ENCODE data around the gene TUBB8B. TPM values are rescaled to one million over a fixed set of nuclear protein-coding genes. Genes with fewer than 3 reads are reported as not detected.
"Not testable (repeated sequence)": the region's sequence is repeated elsewhere in the genome, so short reads cannot be mapped to it uniquely, and the experiment has no call there.

Gene TUBB8B
- total RNA-seq, 2 experiments from 2014 or later: not detected

- ATAC-seq; CTCF ChIA-PET; H3K4me3 Mint-ChIP-seq; intact Hi-C loops (cut with DNase I, micrococcal nuclease); H3K27me3 Mint-ChIP-seq; H3K4me1 Mint-ChIP-seq; H3K36me3 Mint-ChIP-seq (ENCODE audit: low read depth); DNase-seq; POLR2A ChIA-PET; H3K9me3 Mint-ChIP-seq (ENCODE audit: low read depth); H3K27ac Mint-ChIP-seq: not testable (repeated sequence)
Measured at GRCh38 chr18:80881-81280, 31.5 kb upstream of the TUBB8B start.

- POLR2A ChIA-PET; H3K27ac Mint-ChIP-seq; H3K36me3 Mint-ChIP-seq (ENCODE audit: low read depth); H3K9me3 Mint-ChIP-seq (ENCODE audit: low read depth); CTCF ChIA-PET; DNase-seq; H3K4me1 Mint-ChIP-seq; intact Hi-C loops (cut with DNase I, micrococcal nuclease); H3K4me3 Mint-ChIP-seq; ATAC-seq; H3K27me3 Mint-ChIP-seq: not testable (repeated sequence)
Measured at GRCh38 chr18:80202-80601, 30.8 kb upstream of the TUBB8B start.

GRCh38 chr18:75525-76160 lies 26.2 kb upstream of the TUBB8B start:
- H3K27me3 Mint-ChIP-seq; CTCF ChIA-PET; H3K4me3 Mint-ChIP-seq; intact Hi-C loops (cut with DNase I, micrococcal nuclease); H3K4me1 Mint-ChIP-seq; ATAC-seq; POLR2A ChIA-PET; DNase-seq; H3K27ac Mint-ChIP-seq; H3K9me3 Mint-ChIP-seq (ENCODE audit: low read depth); H3K36me3 Mint-ChIP-seq (ENCODE audit: low read depth): not testable (repeated sequence)

GRCh38 chr18:73181-73777 lies 23.9 kb upstream of the TUBB8B start:
- H3K9me3 Mint-ChIP-seq (ENCODE audit: low read depth); CTCF ChIA-PET; ATAC-seq; H3K4me1 Mint-ChIP-seq; DNase-seq; H3K27me3 Mint-ChIP-seq; intact Hi-C loops (cut with DNase I, micrococcal nuclease); POLR2A ChIA-PET; H3K36me3 Mint-ChIP-seq (ENCODE audit: low read depth); H3K4me3 Mint-ChIP-seq; H3K27ac Mint-ChIP-seq: not testable (repeated sequence)

GRCh38 chr18:67701-68100 lies 18.3 kb upstream of the TUBB8B start:
- intact Hi-C loops (cut with DNase I, micrococcal nuclease): not testable (repeated sequence)

GRCh38 chr18:64279-64678 lies 14.9 kb upstream of the TUBB8B start:
- H3K27me3 Mint-ChIP-seq: peaks cover 27% of the 10 kb centered on the region
- intact Hi-C loops (cut with DNase I, micrococcal nuclease); DNase-seq; H3K27ac Mint-ChIP-seq; H3K9me3 Mint-ChIP-seq (ENCODE audit: low read depth); H3K4me1 Mint-ChIP-seq; CTCF ChIA-PET; POLR2A ChIA-PET; ATAC-seq; H3K36me3 Mint-ChIP-seq (ENCODE audit: low read depth); H3K4me3 Mint-ChIP-seq: not testable (repeated sequence)

More at GRCh38 chr18:67701-68100, 18.3 kb upstream of the TUBB8B start:
- H3K4me3 Mint-ChIP-seq; H3K27ac Mint-ChIP-seq; CTCF ChIA-PET; DNase-seq; H3K4me1 Mint-ChIP-seq; H3K36me3 Mint-ChIP-seq (ENCODE audit: low read depth); H3K9me3 Mint-ChIP-seq (ENCODE audit: low read depth); POLR2A ChIA-PET: not testable (repeated sequence)
- H3K27me3 Mint-ChIP-seq: peaks cover 22% of the 10 kb centered on the region
- ATAC-seq: peak; percentile 84

- CTCF ChIA-PET; POLR2A ChIA-PET; H3K4me1 Mint-ChIP-seq; H3K9me3 Mint-ChIP-seq (ENCODE audit: low read depth); intact Hi-C loops (cut with DNase I, micrococcal nuclease); H3K4me3 Mint-ChIP-seq; H3K27ac Mint-ChIP-seq; ATAC-seq; H3K36me3 Mint-ChIP-seq (ENCODE audit: low read depth); DNase-seq: not testable (repeated sequence)
- H3K27me3 Mint-ChIP-seq: peaks cover 26% of the 10 kb centered on the region
Measured at GRCh38 chr18:63656-64055, 14.2 kb upstream of the TUBB8B start.

- POLR2A ChIA-PET; intact Hi-C loops (cut with DNase I, micrococcal nuclease); ATAC-seq; H3K4me1 Mint-ChIP-seq; H3K27ac Mint-ChIP-seq; H3K4me3 Mint-ChIP-seq; CTCF ChIA-PET; H3K36me3 Mint-ChIP-seq (ENCODE audit: low read depth); H3K27me3 Mint-ChIP-seq; H3K9me3 Mint-ChIP-seq (ENCODE audit: low read depth); DNase-seq: not testable (repeated sequence)
Measured at GRCh38 chr18:54388-54787, 5.0 kb upstream of the TUBB8B start.

- H3K9me3 Mint-ChIP-seq (ENCODE audit: low read depth); H3K27ac Mint-ChIP-seq; H3K4me3 Mint-ChIP-seq; H3K27me3 Mint-ChIP-seq; ATAC-seq; intact Hi-C loops (cut with DNase I, micrococcal nuclease); H3K4me1 Mint-ChIP-seq; H3K36me3 Mint-ChIP-seq (ENCODE audit: low read depth); DNase-seq; CTCF ChIA-PET; POLR2A ChIA-PET: not testable (repeated sequence)
Measured at GRCh38 chr18:48696-49095, 719 bp downstream of the TUBB8B start.

GRCh38 chr18:13177-13576 lies 36.2 kb downstream of the TUBB8B start:
- CTCF ChIA-PET; H3K4me1 Mint-ChIP-seq; intact Hi-C loops (cut with DNase I, micrococcal nuclease); H3K36me3 Mint-ChIP-seq (ENCODE audit: low read depth); H3K27ac Mint-ChIP-seq; H3K4me3 Mint-ChIP-seq; DNase-seq; H3K9me3 Mint-ChIP-seq (ENCODE audit: low read depth); H3K27me3 Mint-ChIP-seq; POLR2A ChIA-PET; ATAC-seq: not testable (repeated sequence)

- H3K27ac Mint-ChIP-seq; intact Hi-C loops (cut with DNase I, micrococcal nuclease); H3K36me3 Mint-ChIP-seq (ENCODE audit: low read depth); H3K4me1 Mint-ChIP-seq; ATAC-seq; CTCF ChIA-PET; H3K4me3 Mint-ChIP-seq; DNase-seq; POLR2A ChIA-PET; H3K27me3 Mint-ChIP-seq; H3K9me3 Mint-ChIP-seq (ENCODE audit: low read depth): not testable (repeated sequence)
Measured at GRCh38 chr18:12773-13172, 36.6 kb downstream of the TUBB8B start.

- POLR2A ChIA-PET; CTCF ChIA-PET; intact Hi-C loops (cut with DNase I, micrococcal nuclease): not testable (repeated sequence)
Measured at GRCh38 chr18:11383-12274, 37.8 kb downstream of the TUBB8B start.

More at GRCh38 chr18:11383-12274, 37.8 kb downstream of the TUBB8B start:
- H3K27ac Mint-ChIP-seq; ATAC-seq; H3K4me3 Mint-ChIP-seq; H3K4me1 Mint-ChIP-seq; H3K27me3 Mint-ChIP-seq; DNase-seq; H3K36me3 Mint-ChIP-seq (ENCODE audit: low read depth); H3K9me3 Mint-ChIP-seq (ENCODE audit: low read depth): not testable (repeated sequence)
